HUDEP-2 (cell line): ENCODE measurements around the gene GRAP.
"Not testable (repeated sequence)": the region's sequence is repeated elsewhere in the genome, so short reads cannot be mapped to it uniquely, and the experiment has no call there.

Experiments
- DNase-seq, 76 experiments: peaks; one replicate each; lab custom pipeline; 2025; ENCODE audit not compliant: unreplicated experiment in 76 of 76; lab: John Stamatoyannopoulos, UW

The GRAP gene

GRCh38 chr17:19046782-19047375 is at the start of gene GRAP:
TSS of gene GRAP (minus strand) at chr17:19046957. CDS start at chr17:19046926, 31 bp downstream.
- DNase-seq: not testable (repeated sequence)

GRCh38 chr17:19093684-19094438 is 47.1 kb upstream of the GRAP start:
- not testable (repeated sequence) for DNase-seq

DNA sequence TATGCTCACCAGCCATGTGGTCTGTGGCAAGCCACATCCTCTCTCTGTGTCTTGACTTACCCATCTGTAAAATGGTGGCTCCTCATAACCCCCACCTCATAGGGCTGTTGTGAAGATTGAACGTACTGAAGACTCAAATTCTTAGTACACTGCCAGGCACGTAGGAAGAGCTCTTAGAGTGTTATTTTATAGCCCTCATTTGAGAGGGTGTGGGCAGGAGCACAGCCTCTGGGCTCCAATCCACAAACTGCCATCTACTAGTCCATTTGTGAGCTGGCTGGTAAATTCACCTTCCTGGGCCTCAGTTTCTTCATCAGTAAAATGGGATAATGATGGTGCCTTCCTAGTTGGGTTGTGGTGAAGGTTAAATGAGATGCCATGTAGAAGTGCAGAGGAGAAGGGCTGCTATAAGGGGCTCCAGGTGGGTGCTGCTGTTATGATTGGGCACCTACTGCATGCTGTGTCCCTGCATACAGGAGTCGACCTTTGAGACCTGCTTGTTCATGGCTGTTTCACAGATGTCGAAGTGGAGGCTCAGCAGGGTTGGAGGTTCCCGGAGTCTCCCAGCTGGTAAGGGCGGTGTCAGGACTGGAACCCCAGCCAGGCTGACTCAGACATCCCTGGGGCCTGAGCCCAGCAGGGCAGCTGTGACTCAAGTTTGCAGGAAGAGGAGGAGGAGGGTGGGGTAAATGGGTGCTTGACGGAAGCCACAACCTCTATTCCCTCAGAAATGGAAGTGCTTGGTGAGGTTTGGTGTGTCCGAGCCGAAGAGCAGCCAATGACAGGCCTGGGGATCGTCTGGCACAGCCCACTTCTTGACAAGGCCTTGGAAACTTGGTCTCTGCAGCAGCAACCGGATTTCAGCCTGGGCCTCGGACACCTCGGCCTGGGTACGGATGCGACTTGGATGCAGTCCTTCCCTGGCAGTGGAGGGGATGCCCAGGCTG is 46.3 kb upstream of the GRAP start:
- DNase-seq: not testable (repeated sequence)

GRCh38 chr17:19090058-19090772 is 43.5 kb upstream of the GRAP start:
- DNase-seq: not testable (repeated sequence)

GRCh38 chr17:19088804-19089685 is 42.3 kb upstream of the GRAP start:
- DNase-seq: not testable (repeated sequence)

- DNase-seq: not testable (repeated sequence)
These were observed 30.6 kb upstream of the GRAP start for GRCh38 chr17:19077386-19077785.

GRCh38 chr17:19076398-19077192 is 29.8 kb upstream of the GRAP start:
- DNase-seq: not testable (repeated sequence)

DNA sequence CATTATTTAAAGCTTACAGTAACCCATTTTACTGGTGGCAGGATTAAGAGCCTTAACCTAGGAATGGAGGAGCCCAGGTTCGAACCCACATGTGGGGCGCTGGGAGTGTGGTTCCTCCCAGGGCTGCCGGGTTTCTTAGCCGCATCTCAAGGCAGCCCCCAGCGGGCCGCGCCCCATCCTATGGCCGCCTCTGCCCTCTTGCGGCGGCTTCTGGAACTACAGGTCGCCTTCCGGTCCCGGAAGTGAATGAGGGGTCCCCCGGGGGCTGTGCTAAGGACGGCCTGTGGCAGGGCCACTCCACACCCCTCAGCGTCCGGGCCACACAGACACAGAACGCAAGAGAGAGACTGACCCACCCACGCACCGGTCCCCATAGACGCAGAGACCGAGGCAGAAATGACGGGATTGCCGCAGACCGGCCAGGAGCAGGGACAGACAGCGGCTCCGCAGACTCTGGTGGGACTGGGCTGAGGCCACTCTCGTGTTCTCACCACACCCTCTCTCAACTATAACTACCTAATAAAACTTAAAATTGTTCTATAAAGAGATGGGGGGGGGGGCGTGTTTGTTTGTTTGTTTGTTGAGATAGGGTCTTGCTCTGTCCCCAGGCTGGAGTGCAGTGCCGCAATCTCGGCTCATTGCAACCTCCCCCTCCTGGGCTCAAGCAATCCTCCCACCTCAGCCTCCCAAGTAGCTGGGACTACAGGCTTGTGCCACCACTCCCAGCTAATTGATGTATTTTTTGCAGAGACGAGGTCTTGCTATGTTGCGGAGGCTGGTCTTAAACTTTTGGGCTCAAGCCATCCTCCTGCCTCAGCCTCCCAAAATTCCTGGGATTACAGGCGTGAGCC is 23.8 kb upstream of the GRAP start:
- DNase-seq: not testable (repeated sequence)

DNA sequence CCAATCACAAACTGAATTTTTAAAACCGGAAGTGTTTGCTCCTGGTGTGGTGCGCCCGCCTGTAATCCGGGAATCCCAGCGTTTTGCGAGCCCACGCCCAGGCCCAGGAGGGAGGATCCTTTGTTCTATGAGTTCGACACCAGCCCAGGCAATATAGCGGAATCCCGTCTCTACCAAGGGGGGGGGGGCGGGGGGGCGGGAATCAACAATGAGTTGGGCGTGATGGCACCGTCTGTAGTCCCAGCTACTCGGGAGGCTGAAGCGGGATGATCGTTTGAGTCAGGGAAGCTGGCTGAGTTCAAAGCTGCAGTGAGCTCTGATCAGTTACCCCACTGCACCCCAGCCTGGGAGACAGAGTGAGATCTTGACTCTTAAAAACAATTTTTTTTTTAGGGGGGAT is 17.6 kb upstream of the GRAP start:
- DNase-seq: not testable (repeated sequence)

- not testable (repeated sequence) for DNase-seq
These were observed 16.7 kb upstream of the GRAP start for GRCh38 chr17:19063326-19063956.

GRCh38 chr17:19062718-19063325 is 16.1 kb upstream of the GRAP start:
- not testable (repeated sequence) for DNase-seq

DNA sequence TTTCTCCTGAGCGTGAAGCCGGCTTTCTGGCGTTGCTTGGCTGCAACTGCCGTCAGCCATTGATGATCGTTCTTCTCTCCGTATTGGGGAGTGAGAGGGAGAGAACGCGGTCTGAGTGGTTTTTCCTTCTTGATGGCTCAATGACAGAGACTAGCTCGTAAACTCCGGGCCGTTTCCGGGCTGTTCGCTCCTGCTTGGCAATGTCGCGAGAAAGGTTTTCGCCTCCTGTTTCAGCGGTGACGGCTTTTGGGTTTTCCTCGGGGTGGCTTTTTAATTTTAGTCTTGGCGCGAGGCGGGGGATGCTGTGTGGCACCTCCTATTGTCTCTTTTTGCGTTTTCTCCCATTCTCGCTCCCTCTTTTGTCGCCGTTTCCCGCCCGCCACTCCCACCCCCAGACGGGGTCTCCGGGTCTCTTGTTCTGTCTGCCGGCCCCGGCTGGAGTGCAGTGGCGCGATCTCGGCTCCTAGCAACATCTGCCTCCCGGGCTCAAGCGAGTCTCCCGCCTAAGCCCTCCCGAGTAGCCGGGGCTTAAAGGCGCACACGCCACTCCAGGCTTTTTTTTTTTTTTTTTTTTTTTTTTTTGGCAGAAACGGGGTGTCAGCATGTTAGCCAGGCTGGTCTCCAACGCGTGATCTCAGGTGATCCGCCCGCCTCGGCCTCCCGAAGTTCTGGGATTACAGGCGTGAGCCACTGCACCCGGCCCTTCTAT is 15.4 kb upstream of the GRAP start:
- DNase-seq: not testable (repeated sequence)

DNA sequence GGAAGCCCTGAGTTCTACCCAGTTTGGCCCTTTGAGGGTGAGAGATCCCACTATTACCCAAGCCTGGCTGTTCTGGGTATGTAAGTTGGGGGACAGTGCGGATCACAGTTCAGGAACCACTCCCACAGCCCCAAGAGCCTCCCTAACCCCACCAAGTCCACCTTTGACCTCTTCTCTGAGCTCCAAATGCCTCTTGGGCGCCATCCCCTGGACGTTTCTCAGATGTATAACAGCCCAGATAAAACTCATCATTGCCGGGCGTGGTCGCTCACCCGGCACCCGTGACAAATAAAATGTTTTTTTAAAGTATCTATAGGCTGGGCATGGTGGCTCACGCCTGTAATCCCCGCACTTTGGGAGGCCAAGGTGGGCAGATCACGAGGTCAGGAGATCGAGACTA is 8.7 kb upstream of the GRAP start:
- not testable (repeated sequence) for DNase-seq

DNA sequence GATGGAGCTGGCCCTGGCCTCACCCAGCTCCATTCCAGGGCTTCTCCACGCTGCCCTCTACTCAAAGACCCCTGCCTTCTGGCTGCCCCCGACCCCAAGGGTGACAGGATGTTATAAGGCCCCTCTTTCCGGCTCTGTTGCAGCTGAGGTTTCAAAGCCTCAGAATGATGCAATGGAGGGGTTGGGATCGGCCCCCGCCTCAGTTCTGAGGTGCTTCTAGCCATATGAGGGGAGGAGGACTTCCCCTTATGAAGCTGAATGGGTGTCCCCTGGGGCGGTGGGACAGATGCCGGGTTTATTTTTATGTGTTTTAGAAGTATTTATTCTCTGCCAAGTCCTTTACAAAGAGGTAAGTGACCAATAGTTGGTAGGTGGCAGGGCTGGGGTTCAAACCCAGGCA is 2.1 kb upstream of the GRAP start:
- DNase-seq: not testable (repeated sequence)

- DNase-seq: not testable (repeated sequence)
These were observed 753 bp upstream of the GRAP start for GRCh38 chr17:19047510-19047909.

GRCh38 chr17:19044643-19045042 is 2.1 kb downstream of the GRAP start:
- not testable (repeated sequence) for DNase-seq
